Forelimb muscle (tissue), 1 donor: ENCODE data around the gene INTS1. TPM values are rescaled to one million over a fixed set of nuclear protein-coding genes. Genes with fewer than 3 reads are reported as not detected.
A peak's percentile ranks its signal among the peaks of the same experiment; 100 is the strongest.

Experiments used
- DNase-seq: peaks from one replicate; pipeline ENCODE4 v3.0.0-alpha.2; 2013; ENCODE audit warnings: low read depth
- polyA plus RNA-seq: library from polyadenylated mRNA; unstranded; fragments of 120-200 nt; gene quantifications from one replicate; pipeline ENCODE4 v1.2.1, GENCODE V29; 2013; ENCODE audit not compliant: insufficient read length

Gene INTS1
- polyA plus RNA-seq, 1 donor: 39.5 TPM

- no peak for DNase-seq
These were observed 17.6 kb downstream of the INTS1 start for GRCh38 chr7:1486571-1486970.

DNA sequence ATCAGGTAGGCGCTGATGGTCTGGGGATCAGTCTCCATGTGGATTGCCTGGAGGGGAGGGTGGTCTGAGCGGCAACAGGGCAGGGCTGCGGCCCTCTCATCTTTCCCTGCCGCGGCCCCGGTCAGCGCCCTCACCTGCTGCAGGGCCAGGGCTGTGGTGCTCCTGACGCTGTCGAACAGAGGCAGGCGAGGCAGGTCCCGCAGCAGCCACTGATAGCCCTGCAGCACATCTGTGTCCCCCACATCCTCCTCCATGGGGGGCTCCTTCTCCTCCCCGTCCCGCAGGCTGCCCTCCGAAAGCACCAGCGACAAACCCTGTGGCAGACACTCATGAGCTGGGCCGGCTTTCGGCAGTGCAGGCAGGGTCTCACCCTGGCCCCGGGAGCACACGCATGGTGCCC, 19.0 kb downstream of the INTS1 start:
- no peak for DNase-seq

- no peak for DNase-seq
These were observed 19.6 kb downstream of the INTS1 start for GRCh38 chr7:1484569-1484968.

- no peak for DNase-seq
These were observed 20.4 kb downstream of the INTS1 start for GRCh38 chr7:1483536-1484505.

DNA sequence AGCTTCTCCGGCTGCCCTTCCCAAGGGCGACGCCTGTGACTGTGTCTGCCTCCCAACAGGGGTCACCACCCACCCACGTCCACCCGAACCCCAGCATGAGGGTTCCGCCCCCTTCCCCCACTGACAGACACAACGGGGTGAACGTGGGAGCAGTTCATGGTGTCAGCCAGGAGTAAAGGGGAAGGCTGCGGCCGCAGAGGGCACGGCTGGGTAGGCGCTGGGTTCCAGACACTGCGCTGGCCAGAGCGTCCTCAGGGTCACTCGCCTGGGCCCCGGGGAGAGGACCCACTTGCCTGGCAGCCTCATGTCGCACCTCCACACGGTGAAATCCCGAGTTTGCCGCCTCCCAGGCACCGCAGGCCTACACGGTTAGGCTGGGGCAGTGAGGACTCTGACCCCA, 21.1 kb downstream of the INTS1 start:
- DNase-seq: no peak

GRCh38 chr7:1481300-1481699, 22.9 kb downstream of the INTS1 start:
- DNase-seq: no peak

DNA sequence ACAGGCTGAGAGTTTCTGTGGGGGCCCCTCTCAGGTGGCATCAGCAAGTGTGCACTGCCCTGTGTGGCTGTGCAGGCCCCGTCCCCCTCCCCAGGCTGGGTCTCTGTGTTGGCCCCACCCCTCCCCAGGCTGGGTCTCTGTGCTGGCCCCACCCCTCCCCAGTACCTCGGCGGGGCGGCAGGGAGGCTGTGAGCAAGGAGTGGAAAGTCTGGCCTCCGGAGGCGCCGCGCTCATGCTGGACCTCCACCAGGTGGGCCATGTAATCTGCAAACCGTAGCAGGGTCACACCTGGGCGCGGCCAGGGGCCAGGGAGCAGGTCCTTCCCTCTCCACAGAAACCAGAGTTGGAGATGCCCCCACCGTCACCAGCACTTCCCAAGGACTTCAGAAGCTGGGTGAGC, 23.5 kb downstream of the INTS1 start:
- DNase-seq: no peak

GRCh38 chr7:1479287-1479686, 24.9 kb downstream of the INTS1 start:
- DNase-seq: no peak

DNA sequence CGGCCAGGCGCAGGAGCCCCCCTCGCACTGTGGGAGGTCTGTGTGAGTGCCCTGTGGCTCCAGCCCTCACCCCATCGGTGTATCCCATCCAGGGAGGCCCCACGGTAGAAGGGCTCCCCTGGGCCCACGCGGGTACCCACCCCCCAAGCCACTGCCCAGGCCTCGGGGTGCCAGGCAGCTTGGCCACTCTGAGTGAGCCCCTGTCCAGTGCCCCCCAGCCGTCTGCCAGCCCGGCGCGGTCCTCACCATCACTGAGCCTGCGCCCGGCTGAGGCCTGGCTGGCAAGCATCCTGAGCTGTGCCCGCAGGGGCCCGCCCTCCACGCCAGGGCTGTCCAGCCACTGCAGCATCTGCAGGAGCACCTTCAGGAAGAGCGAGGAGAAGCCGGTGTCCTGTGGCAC, 25.7 kb downstream of the INTS1 start:
- DNase-seq: no peak

GRCh38 chr7:1476859-1477258, 27.3 kb downstream of the INTS1 start:
- DNase-seq: no peak

- DNase-seq: no peak
These were observed 28.2 kb downstream of the INTS1 start for GRCh38 chr7:1475991-1476390.

DNA sequence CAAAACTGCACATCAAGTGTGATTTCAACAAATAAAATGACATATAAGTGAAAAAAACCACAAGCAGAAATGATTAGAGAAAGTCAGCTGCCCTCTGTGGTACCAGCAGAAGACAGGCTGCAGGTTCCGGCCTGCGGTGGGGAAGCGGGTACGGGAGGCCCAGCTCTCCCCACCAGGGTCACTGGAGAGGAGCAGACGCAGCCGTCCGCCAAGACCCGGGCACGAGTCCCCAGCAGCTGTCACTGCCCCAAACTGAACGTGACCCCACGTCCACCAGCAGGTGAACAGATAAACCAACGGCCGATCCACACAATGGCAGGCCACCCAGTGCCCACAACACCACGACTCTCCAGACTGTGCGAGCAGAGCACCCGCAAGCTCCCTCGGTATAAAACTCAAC, 28.8 kb downstream of the INTS1 start:
- no peak for DNase-seq

DNA sequence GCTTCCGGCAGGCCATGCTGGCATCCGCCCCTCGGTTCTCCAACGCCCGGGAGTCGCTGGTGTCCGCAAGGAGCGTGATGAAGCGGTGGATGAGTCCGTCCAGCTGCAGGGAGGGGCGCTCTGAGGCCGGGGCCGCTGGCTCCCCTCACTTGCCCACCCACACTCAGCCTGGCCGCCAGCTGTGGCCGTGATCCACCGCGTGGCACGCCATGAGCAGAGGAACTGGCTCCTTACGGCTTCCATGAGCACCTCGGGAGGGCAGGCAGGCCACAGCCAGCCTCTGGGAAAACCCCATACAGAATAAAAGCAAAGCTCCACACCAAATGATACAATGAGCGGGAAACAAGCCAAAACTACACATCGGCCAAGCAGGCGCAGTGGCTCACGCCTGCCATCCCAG, 29.5 kb downstream of the INTS1 start:
- no peak for DNase-seq

GRCh38 chr7:1473864-1474512, 30.2 kb downstream of the INTS1 start:
- DNase-seq: peak; percentile 39

DNA sequence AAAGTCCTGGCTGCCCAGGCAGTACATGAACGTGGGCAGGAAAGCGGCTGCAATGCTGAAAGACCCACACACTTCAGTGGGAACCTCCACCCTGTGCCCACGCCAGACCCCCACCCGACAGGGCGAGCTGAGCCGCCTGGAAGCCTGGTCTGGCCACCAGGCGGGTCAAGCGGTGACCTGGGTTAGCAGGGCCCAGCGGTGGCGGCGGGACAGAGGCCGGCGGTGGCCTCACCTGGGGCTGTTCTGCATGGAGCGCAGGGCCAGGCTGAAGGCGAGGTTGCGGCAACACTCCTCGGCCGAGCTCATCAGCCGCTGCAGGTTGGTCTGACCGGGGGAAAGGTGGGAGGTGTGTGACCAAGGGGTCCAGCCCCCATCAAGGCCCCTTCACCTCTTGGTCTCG, 33.3 kb downstream of the INTS1 start:
- DNase-seq: no peak

- no peak for DNase-seq
These were observed 35.4 kb downstream of the INTS1 start for GRCh38 chr7:1468643-1469298.

GRCh38 chr7:1468203-1468602, 36.0 kb downstream of the INTS1 start:
- no peak for DNase-seq

DNA sequence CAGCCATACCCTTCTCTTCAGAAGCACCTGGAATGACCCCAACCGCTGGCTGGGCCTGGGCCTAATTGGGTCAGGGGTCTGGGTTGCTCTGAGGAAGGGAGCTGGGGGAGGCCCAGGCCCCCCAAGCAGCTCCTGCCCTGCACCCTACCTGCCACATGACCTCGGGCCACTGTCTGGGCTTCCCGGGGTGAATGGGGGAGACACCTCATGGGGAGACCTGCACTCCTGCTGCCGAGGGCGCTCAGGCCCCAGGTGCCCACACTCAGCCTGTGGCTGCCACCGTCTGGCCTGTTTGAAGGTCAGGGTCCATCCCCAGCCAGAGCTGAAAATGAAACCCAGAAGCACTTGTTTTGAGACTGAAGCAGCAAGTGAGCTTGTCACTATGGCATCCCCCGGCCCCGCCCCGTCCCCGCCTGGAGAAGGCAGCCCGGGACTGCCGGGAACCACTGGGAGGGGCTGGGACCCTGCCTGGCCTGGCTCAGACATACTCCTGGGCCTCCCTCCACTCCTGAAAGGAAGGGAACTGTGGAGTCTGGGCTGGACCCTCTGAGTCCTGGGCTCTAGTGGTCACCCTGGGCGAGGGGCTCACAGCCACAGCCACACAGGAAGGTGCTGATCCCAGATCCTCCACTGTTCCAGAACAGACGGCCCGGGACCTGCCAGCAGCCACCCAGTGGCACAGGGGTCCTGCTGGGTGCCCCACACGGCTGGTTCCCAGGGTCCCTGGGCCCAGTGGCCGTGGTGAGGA, 37.5 kb downstream of the INTS1 start:
- no peak for DNase-seq

DNA sequence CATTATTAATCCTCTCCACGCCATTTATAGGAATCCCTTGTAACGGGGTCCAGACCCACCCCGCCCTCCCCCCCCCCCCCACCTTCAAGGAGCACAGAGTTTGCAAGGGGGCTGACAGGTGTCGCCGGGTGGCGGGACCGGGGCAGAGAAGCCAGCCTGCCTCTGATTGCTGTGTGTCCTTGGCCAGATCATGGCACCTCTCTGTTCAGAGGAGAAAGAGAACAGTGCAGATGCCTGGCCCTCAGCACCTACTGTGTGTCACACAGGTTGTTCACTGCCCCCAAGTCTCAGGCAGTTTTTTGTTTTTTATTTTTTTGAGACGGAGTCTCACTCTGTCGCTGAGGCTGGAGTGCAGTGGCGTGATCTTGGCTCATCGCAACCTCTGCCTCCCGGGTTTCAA, 39.5 kb downstream of the INTS1 start:
- DNase-seq: no peak

GRCh38 chr7:1463676-1464223, 40.4 kb downstream of the INTS1 start:
- no peak for DNase-seq

DNA sequence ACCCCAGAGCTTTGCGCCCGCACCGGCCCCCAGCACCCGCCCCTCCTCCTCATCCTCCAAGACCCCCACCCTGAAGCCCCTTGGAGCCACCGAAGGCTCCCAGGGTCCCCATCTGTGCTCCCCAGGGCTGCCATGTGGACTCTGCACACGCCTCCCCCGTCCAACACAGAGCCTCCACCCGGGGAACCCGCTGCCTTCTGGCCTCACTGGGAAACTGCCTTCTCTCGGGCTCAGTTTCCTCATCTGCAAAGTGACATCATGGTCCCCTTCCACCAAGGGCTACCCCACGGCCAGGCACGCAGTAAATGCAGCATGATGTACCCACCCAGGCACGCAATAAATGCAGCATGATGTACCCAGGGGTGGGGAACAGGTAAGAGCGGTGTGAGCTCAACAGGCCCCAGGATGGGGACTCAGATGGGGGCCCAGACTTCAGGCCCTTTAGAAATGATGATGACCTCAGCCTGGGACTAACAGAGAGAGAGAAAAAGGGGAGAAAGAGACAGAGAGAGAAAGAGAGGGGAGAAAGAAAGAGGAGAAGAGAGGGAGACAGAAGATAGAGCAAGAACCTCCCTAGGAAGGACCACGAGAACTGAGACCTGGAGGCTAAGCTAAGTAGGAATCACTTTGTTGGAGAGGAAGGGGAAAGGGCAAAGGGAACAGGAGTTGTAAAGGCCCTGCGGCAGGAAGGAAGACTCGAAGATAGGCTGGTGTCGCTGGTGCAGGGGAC, 42.4 kb downstream of the INTS1 start:
- DNase-seq: no peak
